Adipose tissue (tissue), 3 donors: Measurements from ENCODE around the gene IGF2BP2. TPM values are rescaled to one million over a fixed set of nuclear protein-coding genes. Genes with fewer than 3 reads are reported as not detected.
"Not testable (repeated sequence)": the region's sequence is repeated elsewhere in the genome, so short reads cannot be mapped to it uniquely, and the experiment has no call there.

ENCODE experiments used
- H3K27ac ChIP-seq: one replicate; pipeline ENCODE4 v1.5.1; 2013; ENCODE audit warnings: low read depth, low read length
- WGBS, 3 donors: extraction: QIAGEN DNeasy Blood & Tissue Kit; methylation state at CpG; one replicate each; pipeline ENCODE4 v1.1.7; 2013; 5-methylcytosine and 5-hydroxymethylcytosine counted together
- polyA plus RNA-seq, 3 donors: library from polyadenylated mRNA; stranded (reverse); fragments of 200-250 nt; gene quantifications; one replicate each; pipeline ENCODE4 v1.2.3, GENCODE V29; 2013
- donor health status: healthy with polysubstance abuse.
- donor health status: Bipolar disorder and iron deficiency.
- donor health status: healthy.

The IGF2BP2 gene
- polyA plus RNA-seq = 1 to 10 TPM; 3.5 to 6.0 (median 4.3) TPM

GRCh38 chr3:185825006-185825638 is at the start of gene IGF2BP2:
IGF2BP2 (minus strand) TSS chr3:185825042; CDS start chr3:185824960, 82 bp downstream.
- 1% methylated on average over 12 to 84 of the region's 96 CpGs for WGBS, 3 donors
- H3K27ac ChIP-seq = no peak within 1 kb of the TSS

- H3K27ac ChIP-seq = no peak overlapping the region
- WGBS, 3 donors = 60 to 61% (median 60%) methylated on average over 9 of the region's 9 CpGs
Measured at GRCh38 chr3:185874119-185874518, 49.3 kb upstream of the IGF2BP2 start.

GRCh38 chr3:185867650-185868049 is 42.8 kb upstream of the IGF2BP2 start:
- WGBS, 3 donors = 92 to 96% (median 96%) methylated on average over 2 of the region's 2 CpGs

GRCh38 chr3:185866995-185867394 is 42.2 kb upstream of the IGF2BP2 start:
- H3K27ac ChIP-seq = no peak overlapping the region

More at GRCh38 chr3:185867650-185868049, 42.8 kb upstream of the IGF2BP2 start:
- H3K27ac ChIP-seq = no peak overlapping the region

GRCh38 chr3:185866555-185866954 is 41.7 kb upstream of the IGF2BP2 start:
- WGBS, 3 donors = 90 to 94% (median 91%) methylated on average over 1 of the region's 1 CpG
- no peak overlapping the region for H3K27ac ChIP-seq

GRCh38 chr3:185865247-185865646 is 40.4 kb upstream of the IGF2BP2 start:
- 67 to 89% (median 74%) methylated on average over 1 of the region's 1 CpG for WGBS, 3 donors
- H3K27ac ChIP-seq = no peak overlapping the region

GRCh38 chr3:185864767-185865166 is 39.9 kb upstream of the IGF2BP2 start:
- H3K27ac ChIP-seq = no peak overlapping the region
- 74 to 76% (median 76%) methylated on average over 3 of the region's 3 CpGs for WGBS, 3 donors

- no peak overlapping the region for H3K27ac ChIP-seq
- 93 to 95% (median 95%) methylated on average over 4 of the region's 4 CpGs for WGBS, 3 donors
Measured at GRCh38 chr3:185862920-185863319, 38.1 kb upstream of the IGF2BP2 start.

- WGBS, 3 donors = 84 to 88% (median 85%) methylated on average over 4 of the region's 4 CpGs
- H3K27ac ChIP-seq = no peak overlapping the region
Measured at GRCh38 chr3:185859294-185859972, 34.6 kb upstream of the IGF2BP2 start.

- no peak overlapping the region for H3K27ac ChIP-seq
- WGBS, 3 donors = 83 to 91% (median 86%) methylated on average over 8 of the region's 8 CpGs
Measured at GRCh38 chr3:185858502-185859225, 33.8 kb upstream of the IGF2BP2 start.

GRCh38 chr3:185857208-185857607 is 32.4 kb upstream of the IGF2BP2 start:
- WGBS, 3 donors = 87 to 98% (median 98%) methylated on average over 3 of the region's 3 CpGs
- no peak overlapping the region for H3K27ac ChIP-seq

GRCh38 chr3:185856652-185857051 is 31.8 kb upstream of the IGF2BP2 start:
- H3K27ac ChIP-seq = no peak overlapping the region

GRCh38 chr3:185853771-185854170 is 28.9 kb upstream of the IGF2BP2 start:
- WGBS, 3 donors = 91 to 95% (median 93%) methylated on average over 3 of the region's 3 CpGs

GRCh38 chr3:185852635-185853034 is 27.8 kb upstream of the IGF2BP2 start:
- H3K27ac ChIP-seq = no peak overlapping the region
- 81 to 90% (median 88%) methylated on average over 4 of the region's 4 CpGs for WGBS, 3 donors

More at GRCh38 chr3:185853771-185854170, 28.9 kb upstream of the IGF2BP2 start:
- not testable (repeated sequence) for H3K27ac ChIP-seq

- 86 to 93% (median 93%) methylated on average over 1 of the region's 1 CpG for WGBS, 3 donors
- H3K27ac ChIP-seq = no peak overlapping the region
Measured at GRCh38 chr3:185851959-185852358, 27.1 kb upstream of the IGF2BP2 start.

- 91 to 96% (median 95%) methylated on average over 3 of the region's 3 CpGs for WGBS, 3 donors
- no peak overlapping the region for H3K27ac ChIP-seq
Measured at GRCh38 chr3:185851046-185851445, 26.2 kb upstream of the IGF2BP2 start.

GRCh38 chr3:185847506-185847905 is 22.7 kb upstream of the IGF2BP2 start:
- H3K27ac ChIP-seq = no peak overlapping the region
- WGBS, 3 donors = 77 to 92% (median 86%) methylated on average over 6 of the region's 6 CpGs

GRCh38 chr3:185846037-185846436 is 21.2 kb upstream of the IGF2BP2 start:
- 67 to 81% (median 71%) methylated on average over 6 of the region's 6 CpGs for WGBS, 3 donors

GRCh38 chr3:185844051-185844450 is 19.2 kb upstream of the IGF2BP2 start:
- H3K27ac ChIP-seq = no peak overlapping the region
- 93 to 95% (median 94%) methylated on average over 3 of the region's 3 CpGs for WGBS, 3 donors

More at GRCh38 chr3:185846037-185846436, 21.2 kb upstream of the IGF2BP2 start:
- H3K27ac ChIP-seq = no peak overlapping the region
